KMS-11 (cell line): ENCODE data around the gene MATK.

Experiments
- H2AFZ ChIP-seq: fragments of 200-600 bp; sonication (generic); 2 replicates; pipeline ENCODE4 v1.6.1; 2016; ENCODE audit warnings: antibody characterized with exemption, mixed run types, low read depth
- H3K27ac ChIP-seq: fragments of 200-600 bp; sonication (generic); 2 replicates; pipeline ENCODE4 v1.6.1; 2016; ENCODE audit warnings: mild to moderate bottlenecking, mixed run types
- H3K27me3 ChIP-seq: fragments of 200-600 bp; sonication (generic); 2 replicates; pipeline ENCODE4 v1.6.1; 2017; ENCODE audit warnings: mild to moderate bottlenecking, low read depth, mixed run types, moderate library complexity; ENCODE audit not compliant: insufficient read depth
- H3K36me3 ChIP-seq: fragments of 200-600 bp; sonication (generic); 2 replicates; pipeline ENCODE4 v1.6.1; 2017; ENCODE audit warnings: mild to moderate bottlenecking, mixed run types; ENCODE audit not compliant: insufficient read depth
- H3K4me1 ChIP-seq: fragments of 200-600 bp; sonication (generic); 2 replicates; pipeline ENCODE4 v1.6.1; 2016; ENCODE audit warnings: mild to moderate bottlenecking, low read depth, mixed run types; ENCODE audit not compliant: poor library complexity, severe bottlenecking
- H3K4me2 ChIP-seq: fragments of 200-600 bp; sonication (generic); 2 replicates; pipeline ENCODE4 v1.7.0; 2016; ENCODE audit warnings: mild to moderate bottlenecking, mixed run types
- H3K4me3 ChIP-seq: fragments of 200-600 bp; sonication (generic); IDR thresholded peaks from 2 replicates; pipeline ENCODE4 v1.6.1; 2017; ENCODE audit warnings: low read depth, low read length, mixed read lengths; ENCODE audit not compliant: insufficient read depth
- H3K79me2 ChIP-seq: fragments of 200-600 bp; sonication (generic); 2 replicates; pipeline ENCODE4 v1.6.1; 2016; ENCODE audit warnings: low read depth, mixed run types; ENCODE audit not compliant: insufficient read depth
- H3K9ac ChIP-seq: fragments of 200-600 bp; sonication (generic); 2 replicates; pipeline ENCODE4 v1.6.1; 2016; ENCODE audit warnings: mild to moderate bottlenecking, mixed run types
- H4K20me1 ChIP-seq: fragments of 200-600 bp; sonication (generic); 2 replicates; pipeline ENCODE4 v1.6.1; 2016; ENCODE audit warnings: mild to moderate bottlenecking, mixed run types; ENCODE audit not compliant: insufficient read depth
- CTCF ChIP-seq: fragments of 200-600 bp; sonication (generic); conservative IDR thresholded peaks from 2 replicates; pipeline ENCODE4 v1.6.1; 2017; ENCODE audit warnings: low read depth, mild to moderate bottlenecking, antibody characterized with exemption, low read length, moderate library complexity, mixed read lengths

MATK gene

DNA sequence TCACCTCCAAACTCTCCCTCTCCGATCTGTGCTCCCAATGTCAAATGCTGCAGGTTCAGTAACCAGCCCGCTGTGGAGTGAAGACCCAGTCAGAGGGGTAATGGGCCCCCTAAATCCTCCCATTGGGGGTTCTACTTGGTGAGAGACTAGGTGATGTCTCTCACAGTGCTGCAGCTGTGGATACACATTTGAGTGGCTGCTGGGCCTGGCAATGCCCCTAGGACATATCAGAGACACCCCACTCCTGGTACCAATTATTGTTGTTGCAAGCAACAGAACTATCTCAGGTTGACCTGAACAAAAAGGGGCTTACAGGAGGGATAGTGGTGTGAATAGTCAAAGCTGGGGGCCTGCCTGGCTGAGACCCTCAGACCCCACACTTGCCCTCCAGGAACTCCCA, 4.6 kb downstream of the MATK start:
- Histone ChIP-seq H3K4me2 (no peak overlapping the region), H3K27me3 (peaks cover 43% of the 10 kb centered on the region), H3K9ac (no peak overlapping the region), H3K4me3 (no peak overlapping the region), H3K4me1 (no peaks in the 10 kb centered on the region), H2AFZ (no peak overlapping the region), H3K27ac (no peak overlapping the region), H3K36me3 (no peaks in the 10 kb centered on the region), H4K20me1 (no peaks in the 10 kb centered on the region), H3K79me2 (no peaks in the 10 kb centered on the region)
- no peak for TF ChIP-seq CTCF

- Histone ChIP-seq H4K20me1 (no peaks in the 10 kb centered on the region), H3K4me1 (no peaks in the 10 kb centered on the region), H3K27me3 (peaks cover 43% of the 10 kb centered on the region), H3K4me2 (no peak overlapping the region), H3K36me3 (no peaks in the 10 kb centered on the region), H3K79me2 (no peaks in the 10 kb centered on the region), H3K27ac (no peak overlapping the region), H3K9ac (no peak overlapping the region), H3K4me3 (no peak overlapping the region), H2AFZ (no peak overlapping the region)
- TF ChIP-seq CTCF = no peak
These were observed 5.3 kb downstream of the MATK start for GRCh38 chr19:3780786-3781304.

DNA sequence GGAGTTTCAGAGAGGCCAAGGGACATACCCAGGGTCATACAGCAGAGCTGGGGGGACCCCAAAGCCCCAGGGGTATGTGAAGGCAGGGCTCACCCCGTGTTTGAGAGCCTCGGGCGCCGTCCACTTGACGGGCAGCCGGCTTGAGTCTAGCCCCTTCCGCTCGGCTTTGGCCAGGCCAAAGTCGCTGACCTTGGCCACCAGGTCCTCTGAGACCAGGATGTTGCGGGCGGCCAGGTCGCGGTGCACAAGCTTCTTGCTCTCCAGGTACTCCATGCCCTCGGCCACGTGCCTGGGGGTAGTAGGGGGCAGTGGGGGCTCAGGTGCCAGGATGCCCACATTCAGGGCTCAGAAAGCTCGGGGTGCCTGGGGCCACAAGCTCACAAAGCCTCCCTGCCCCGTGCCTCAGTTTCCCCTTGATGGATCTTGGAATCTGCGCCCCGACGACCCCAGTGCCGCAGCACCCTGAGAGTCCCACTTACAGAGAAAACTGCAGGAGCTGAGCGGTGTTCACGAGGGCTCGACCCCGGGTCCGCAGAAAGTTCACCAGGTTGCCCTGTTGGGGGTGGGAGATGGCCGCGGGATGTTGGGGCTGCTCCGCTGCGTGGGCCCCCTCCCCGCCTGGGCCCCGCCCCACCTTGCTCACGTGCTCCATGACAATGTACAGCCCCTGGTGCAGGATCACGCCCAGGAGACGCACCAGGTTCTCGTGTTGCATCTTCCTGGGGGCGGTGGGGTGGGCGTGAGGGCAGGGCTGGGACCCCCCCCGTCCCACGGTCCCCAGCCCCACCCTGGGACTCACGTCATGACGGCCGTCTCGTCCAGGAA, 7.1 kb downstream of the MATK start:
- no peaks in the 10 kb centered on the region for H3K79me2 ChIP-seq

GRCh38 chr19:3778104-3778867, 7.9 kb downstream of the MATK start:
- Histone ChIP-seq H3K27me3 (peaks cover 33% of the 10 kb centered on the region), H3K4me3 (no peak overlapping the region), H3K27ac (no peak overlapping the region), H3K9ac (no peak overlapping the region), H3K4me1 (no peaks in the 10 kb centered on the region), H3K36me3 (no peaks in the 10 kb centered on the region), H2AFZ (no peak overlapping the region), H3K79me2 (no peaks in the 10 kb centered on the region), H3K4me2 (no peak overlapping the region), H4K20me1 (no peaks in the 10 kb centered on the region)
- no peak for TF ChIP-seq CTCF

More for the DNA sequence above, 7.1 kb downstream of the MATK start:
- TF ChIP-seq CTCF = no peak
- Histone ChIP-seq H4K20me1 (no peaks in the 10 kb centered on the region), H3K4me2 (no peak overlapping the region), H3K4me3 (no peak overlapping the region), H2AFZ (no peak overlapping the region), H3K27ac (no peak overlapping the region), H3K4me1 (no peaks in the 10 kb centered on the region), H3K36me3 (no peaks in the 10 kb centered on the region), H3K27me3 (peaks cover 29% of the 10 kb centered on the region), H3K9ac (no peak overlapping the region)
